A673 (cell line): ENCODE results near the gene ABCA13. TPM values are rescaled to one million over a fixed set of nuclear protein-coding genes. Genes with fewer than 3 reads are reported as not detected.

Experiments
- BruUV-seq: library from RNA; stranded (reverse); fragments of 400-500 nt; replicated peaks from 2 replicates; lab custom pipeline; 2021; lab: Mats Ljungman, UMichigan
- CTCF ChIA-PET: fragments of 300-600 bp; sonication (Branson Sonifier 250); formaldehyde crosslinking; loops from one replicate; lab custom pipeline; 2022; ENCODE audit warnings: antibody characterized with exemption; lab: Charles Lee
- POLR2A ChIA-PET: fragments of 300-600 bp; sonication (Branson Sonifier 250); formaldehyde crosslinking; loops from one replicate; lab custom pipeline; 2022; ENCODE audit warnings: antibody characterized with exemption; ENCODE audit not compliant: low non-redundant PET; lab: Charles Lee
- DNase-seq: peaks from one replicate; pipeline ENCODE4 v3.0.0-alpha.2; 2015; ENCODE audit warnings: low spot score
- H3K27ac ChIP-seq: fragments of 200-600 bp; sonication (generic); 2 replicates; pipeline ENCODE4 v1.5.1; 2016; ENCODE audit warnings: mixed run types, low read depth, mild to moderate bottlenecking, mixed read lengths, antibody characterized with exemption, low read length; ENCODE audit not compliant: poor library complexity, severe bottlenecking
- H3K27me3 ChIP-seq: fragments of 200-600 bp; sonication (generic); replicated peaks from 2 replicates; pipeline ENCODE4 v1.6.1; 2017; ENCODE audit warnings: mixed run types, low read depth, mild to moderate bottlenecking, mixed read lengths, antibody characterized with exemption, low read length; ENCODE audit not compliant: insufficient read depth, poor library complexity
- H3K36me3 ChIP-seq: fragments of 200-600 bp; sonication (generic); 2 replicates; pipeline ENCODE4 v1.6.1; 2016; ENCODE audit warnings: mixed run types, mild to moderate bottlenecking, mixed read lengths, antibody characterized with exemption, low read length; ENCODE audit not compliant: insufficient read depth, poor library complexity, severe bottlenecking
- H3K4me1 ChIP-seq: fragments of 200-600 bp; sonication (generic); 2 replicates; pipeline ENCODE4 v1.6.1; 2017; ENCODE audit warnings: mixed run types, mild to moderate bottlenecking, mixed read lengths, antibody characterized with exemption, low read length; ENCODE audit not compliant: insufficient read depth, poor library complexity, severe bottlenecking
- H3K4me3 ChIP-seq: fragments of 200-600 bp; sonication (generic); 2 replicates; pipeline ENCODE4 v1.5.1; 2016; ENCODE audit warnings: low read depth, mixed run types, mild to moderate bottlenecking, mixed read lengths, low read length; ENCODE audit not compliant: poor library complexity, severe bottlenecking
- H3K9me3 ChIP-seq: fragments of 200-600 bp; sonication (generic); 2 replicates; pipeline ENCODE4 v1.6.1; 2016; ENCODE audit warnings: mixed run types, low read depth, mild to moderate bottlenecking, mixed read lengths, antibody characterized with exemption, low read length; ENCODE audit not compliant: poor library complexity, severe bottlenecking
- CTCF ChIP-seq: fragments of 300-800, 200-600 bp; sonication (generic); conservative IDR thresholded peaks from 2 replicates; pipeline ENCODE4 v1.5.1; 2017; ENCODE audit warnings: low read depth, mild to moderate bottlenecking, antibody characterized with exemption, low read length, moderate library complexity, mixed read lengths
- EZH2 ChIP-seq: fragments of 200-600 bp; sonication (generic); IDR thresholded peaks from 2 replicates; pipeline ENCODE4 v1.6.1; 2017; ENCODE audit warnings: borderline replicate concordance, low read depth, mild to moderate bottlenecking, mixed read lengths, antibody characterized with exemption, low read length; ENCODE audit not compliant: poor library complexity, severe bottlenecking
- intact Hi-C: fragments of 100-400 bp; cut with micrococcal nuclease; formaldehyde crosslinking; loops from one replicate; pipeline ENCODE4 v1.10.0; 2022; ENCODE audit not compliant: unreplicated experiment
- total RNA-seq: library from RNA; stranded (reverse); gene quantifications from 2 replicates; pipeline ENCODE4 v1.2.3, GENCODE V29; 2021

ABCA13 gene
- total RNA-seq, 1 experiment from 2014 or later: 15.6 TPM

- intact Hi-C loops: no loop called here
- no peaks in the 10 kb centered on the region for H3K27me3 ChIP-seq
- CTCF ChIA-PET: no interaction called here
- no TSS peak for BruUV-seq
- DNase-seq: no peak
- H3K36me3 ChIP-seq: no peaks in the 10 kb centered on the region
- no peak for TF ChIP-seq EZH2
- TF ChIP-seq CTCF: no peak
- POLR2A ChIA-PET: no interaction called here
- H3K4me3 ChIP-seq: no peak overlapping the region
- no peaks in the 10 kb centered on the region for H3K9me3 ChIP-seq
- no peak overlapping the region for H3K27ac ChIP-seq
- H3K4me1 ChIP-seq: no peaks in the 10 kb centered on the region
Measured at GRCh38 chr7:48176356-48176893, 5.2 kb downstream of the ABCA13 start.

GRCh38 chr7:48177271-48177670 lies 6.0 kb downstream of the ABCA13 start:
- intact Hi-C loops: no loop called here
- H3K9me3 ChIP-seq: no peaks in the 10 kb centered on the region
- no peak for TF ChIP-seq EZH2
- no peak for TF ChIP-seq CTCF
- peaks cover 1% of the 10 kb centered on the region for H3K4me1 ChIP-seq
- H3K4me3 ChIP-seq: no peak overlapping the region
- no TSS peak for BruUV-seq
- no peak overlapping the region for H3K27ac ChIP-seq
- ChIA-PET CTCF (no interaction called here), POLR2A (no interaction called here)
- no peaks in the 10 kb centered on the region for H3K27me3 ChIP-seq
- no peak for DNase-seq
- H3K36me3 ChIP-seq: no peaks in the 10 kb centered on the region

- no peak for DNase-seq
- intact Hi-C loops: no loop called here
- H3K27me3 ChIP-seq: no peaks in the 10 kb centered on the region
- peaks cover 3% of the 10 kb centered on the region for H3K4me1 ChIP-seq
- ChIA-PET POLR2A (no interaction called here), CTCF (no interaction called here)
- no peaks in the 10 kb centered on the region for H3K9me3 ChIP-seq
- no TSS peak for BruUV-seq
- no peaks in the 10 kb centered on the region for H3K36me3 ChIP-seq
- TF ChIP-seq EZH2: no peak
- no peak for TF ChIP-seq CTCF
- H3K27ac ChIP-seq: no peak overlapping the region
- no peak overlapping the region for H3K4me3 ChIP-seq
Measured at GRCh38 chr7:48179496-48180030, 8.3 kb downstream of the ABCA13 start.
